HG02623 (cell line): ENCODE data around the gene CHIT1.

ENCODE experiments used
- ATAC-seq: cut with Tn5 transposase; IDR thresholded peaks from one replicate; pipeline ENCODE4 v1.9.1; 2021; ENCODE audit warnings: moderate library complexity; ENCODE audit not compliant: unreplicated experiment

The CHIT1 gene

GRCh38 chr1:203217139-203217655 is 12.3 kb downstream of the CHIT1 start:
- no peak for ATAC-seq

GRCh38 chr1:203216274-203217138 is 13.0 kb downstream of the CHIT1 start:
- no peak for ATAC-seq

GRCh38 chr1:203215573-203215972 is 13.9 kb downstream of the CHIT1 start:
- ATAC-seq: no peak

GRCh38 chr1:203214871-203215270 is 14.6 kb downstream of the CHIT1 start:
- ATAC-seq: no peak

GRCh38 chr1:203213126-203213525 is 16.3 kb downstream of the CHIT1 start:
- ATAC-seq: no peak

GRCh38 chr1:203211812-203212211 is 17.7 kb downstream of the CHIT1 start:
- ATAC-seq: no peak

GRCh38 chr1:203210988-203211387 is 18.5 kb downstream of the CHIT1 start:
- ATAC-seq: no peak

- ATAC-seq: no peak
Measured at GRCh38 chr1:203210350-203210749, 19.1 kb downstream of the CHIT1 start.

- ATAC-seq: no peak
Measured at GRCh38 chr1:203208181-203208580, 21.3 kb downstream of the CHIT1 start.

GRCh38 chr1:203207751-203208150 is 21.7 kb downstream of the CHIT1 start:
- ATAC-seq: no peak

- ATAC-seq: no peak
Measured at GRCh38 chr1:203206129-203206687, 23.3 kb downstream of the CHIT1 start.

GRCh38 chr1:203204756-203205155 is 24.7 kb downstream of the CHIT1 start:
- no peak for ATAC-seq

GRCh38 chr1:203202431-203203245 is 26.8 kb downstream of the CHIT1 start:
- no peak for ATAC-seq

GRCh38 chr1:203201516-203202205 is 27.8 kb downstream of the CHIT1 start:
- ATAC-seq: no peak

- ATAC-seq: no peak
Measured at GRCh38 chr1:203200916-203201315, 28.6 kb downstream of the CHIT1 start.

- no peak for ATAC-seq
Measured at GRCh38 chr1:203199816-203200571, 29.5 kb downstream of the CHIT1 start.

- ATAC-seq: no peak
Measured at GRCh38 chr1:203199481-203199815, 30.0 kb downstream of the CHIT1 start.

GRCh38 chr1:203199002-203199401 is 30.5 kb downstream of the CHIT1 start:
- ATAC-seq: no peak

GRCh38 chr1:203197625-203198024 is 31.8 kb downstream of the CHIT1 start:
- ATAC-seq: no peak

- ATAC-seq: no peak
Measured at GRCh38 chr1:203196371-203196770, 33.1 kb downstream of the CHIT1 start.
